Fibroblast of skin of back (primary cell): ENCODE data around the gene VPS13A.

Experiments used
- DNase-seq: peaks from one replicate; pipeline ENCODE4 v3.0.0-alpha.2; 2013

The VPS13A gene

DNA sequence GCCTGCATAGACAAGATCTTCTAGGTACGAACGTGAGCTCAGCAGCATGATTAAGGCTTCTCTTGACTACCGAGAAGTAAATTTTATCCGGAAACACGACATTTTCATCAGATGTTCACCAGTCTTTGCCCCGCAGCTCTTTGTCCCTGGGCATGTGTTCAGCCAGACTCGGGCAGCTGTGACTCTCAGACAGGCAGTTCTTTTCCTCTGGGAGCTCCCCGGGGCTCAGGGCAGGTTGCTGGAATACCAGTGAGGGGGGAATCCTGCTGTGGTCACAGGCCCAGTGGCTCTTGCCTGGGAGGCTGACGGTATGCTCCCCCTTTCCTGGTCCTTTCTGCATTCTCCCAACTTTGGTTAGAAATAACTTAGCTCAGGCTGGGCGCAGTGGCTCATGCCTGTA, 284.7 kb downstream of the VPS13A start:
- no peak for DNase-seq

DNA sequence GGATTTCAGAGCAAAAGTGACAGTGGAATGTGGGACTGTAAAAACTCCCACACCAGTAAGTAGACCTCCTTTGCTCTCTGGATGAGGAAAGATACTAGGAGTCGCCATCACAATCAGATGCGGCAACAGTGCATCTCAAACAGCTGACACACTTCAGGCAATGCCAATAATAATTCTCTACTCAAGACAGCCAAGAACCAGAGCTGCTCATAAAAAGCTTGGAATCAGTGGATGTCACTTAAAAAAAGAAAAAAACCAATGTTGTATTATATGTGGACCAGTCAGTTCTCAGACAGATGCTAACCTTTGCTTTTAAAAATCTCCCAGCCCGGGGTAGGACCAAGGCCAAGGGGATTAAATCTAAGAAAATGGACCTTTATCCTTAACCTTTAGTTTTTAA, 285.8 kb downstream of the VPS13A start:
- no peak for DNase-seq

DNA sequence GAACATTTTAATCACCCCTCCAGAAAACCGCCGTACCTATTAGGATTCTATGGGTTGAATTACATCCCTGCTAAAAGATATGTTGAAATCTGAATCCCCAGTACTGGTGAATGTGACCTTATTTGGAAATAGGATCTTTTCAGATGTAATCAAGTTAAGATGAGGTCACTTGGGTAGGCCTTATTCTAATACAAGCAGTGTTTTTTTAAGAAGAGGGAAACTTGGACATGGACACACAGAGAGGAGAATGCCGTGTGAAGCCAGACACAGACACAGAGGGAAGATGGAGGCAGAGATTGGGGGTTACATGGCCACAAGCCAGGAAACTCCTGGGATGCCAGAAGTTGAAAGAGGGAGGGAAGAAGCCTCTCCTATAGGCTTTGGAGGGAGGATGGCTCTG, 287.3 kb downstream of the VPS13A start:
- peak; percentile 68 for DNase-seq

DNA sequence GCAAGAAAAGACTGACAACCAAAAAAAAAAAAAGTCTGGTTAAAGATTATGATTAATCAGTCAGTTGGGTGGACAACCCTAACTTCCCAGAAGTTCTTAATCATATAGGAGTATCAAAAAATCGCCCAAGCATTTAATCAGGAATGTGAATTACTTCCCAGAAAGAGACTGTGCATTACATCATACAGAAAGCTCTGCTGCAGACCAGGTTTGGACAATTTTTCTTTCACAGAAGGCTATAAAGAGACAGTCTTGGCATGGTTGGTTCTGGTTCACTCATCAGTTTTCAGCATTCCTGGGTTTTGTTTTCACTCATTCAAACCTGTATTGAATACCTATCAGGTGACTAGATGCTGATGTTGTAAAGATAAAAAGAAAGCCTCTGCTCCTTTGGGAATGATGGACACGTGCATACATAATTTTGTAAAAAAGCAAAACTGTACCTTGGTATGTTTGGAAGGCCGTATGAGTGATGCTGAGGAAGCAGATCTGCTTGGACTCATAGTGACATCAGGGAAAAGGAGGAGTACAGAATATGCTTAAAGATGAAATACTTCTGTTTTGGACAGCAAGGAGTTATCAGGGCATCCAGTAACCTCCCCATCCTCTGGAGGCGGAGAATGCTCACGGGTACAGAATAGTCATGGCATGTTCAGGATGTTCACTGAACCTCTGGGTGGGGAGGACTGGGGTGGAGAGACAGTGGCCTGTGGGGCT, 292.3 kb downstream of the VPS13A start:
- DNase-seq: peak; percentile 74
